Left forelimb (tissue), 1 donor: ENCODE data around the gene SPECC1.

Experiments
- DNase-seq: peaks from one replicate; pipeline ENCODE4 v3.0.0-alpha.2; 2018; ENCODE audit warnings: low spot score

The SPECC1 gene

DNA sequence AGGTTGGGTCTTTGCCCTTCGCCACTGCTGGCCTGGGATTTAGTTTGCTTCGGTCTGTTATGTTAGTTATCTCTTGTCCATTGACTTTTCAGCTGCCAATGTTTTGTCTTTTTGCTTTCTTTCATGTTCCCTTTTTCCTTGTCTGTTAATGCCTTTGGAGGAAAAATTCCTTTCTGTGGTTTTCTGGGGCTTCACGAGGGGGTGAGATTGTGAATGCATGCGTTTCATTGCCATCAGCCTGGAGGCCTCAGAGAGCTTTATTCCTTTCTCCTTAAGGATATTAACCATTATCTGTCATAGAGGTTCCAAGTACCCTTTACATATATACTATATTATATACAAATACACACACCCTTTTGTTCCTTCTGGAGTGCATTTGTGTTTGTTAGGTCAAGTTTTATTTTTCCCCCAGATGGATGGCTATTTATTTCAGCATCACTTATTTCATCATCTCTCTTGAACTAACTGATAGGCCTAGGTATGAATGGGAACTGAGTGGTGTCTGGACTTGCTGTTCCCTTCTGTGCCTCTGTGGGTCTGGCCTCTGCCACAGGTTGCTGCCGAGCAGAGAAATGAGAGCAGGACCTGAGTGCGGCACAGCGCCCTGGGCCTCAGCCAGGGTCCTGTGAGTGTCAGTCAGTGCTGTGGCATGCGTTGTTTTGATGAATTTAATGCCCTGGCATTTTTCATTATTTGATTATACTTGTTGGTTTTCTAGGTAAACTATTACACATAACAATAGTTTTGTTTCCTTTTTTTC is 264.8 kb downstream of the SPECC1 start:
- DNase-seq, result no peak

DNA sequence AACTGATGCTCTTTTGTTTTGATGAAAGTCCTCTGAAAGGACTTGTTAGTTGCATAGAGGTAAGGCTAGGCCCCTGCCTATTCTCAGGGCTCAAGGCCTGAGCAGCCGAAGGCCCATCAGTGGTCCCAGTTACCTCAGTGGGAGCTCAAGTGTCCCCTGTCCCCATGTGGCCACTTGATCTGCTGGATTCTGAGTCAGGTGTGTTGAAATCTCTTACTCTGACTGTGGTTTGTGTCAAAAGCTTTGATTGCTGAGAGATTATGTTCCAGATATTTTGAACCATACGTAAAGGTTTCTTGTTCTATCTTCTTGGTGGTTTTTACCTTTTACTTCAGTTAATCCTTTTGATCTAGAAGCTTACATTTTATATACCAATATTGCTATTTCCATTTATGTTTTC is 266.5 kb downstream of the SPECC1 start:
- DNase-seq, result no peak

DNA sequence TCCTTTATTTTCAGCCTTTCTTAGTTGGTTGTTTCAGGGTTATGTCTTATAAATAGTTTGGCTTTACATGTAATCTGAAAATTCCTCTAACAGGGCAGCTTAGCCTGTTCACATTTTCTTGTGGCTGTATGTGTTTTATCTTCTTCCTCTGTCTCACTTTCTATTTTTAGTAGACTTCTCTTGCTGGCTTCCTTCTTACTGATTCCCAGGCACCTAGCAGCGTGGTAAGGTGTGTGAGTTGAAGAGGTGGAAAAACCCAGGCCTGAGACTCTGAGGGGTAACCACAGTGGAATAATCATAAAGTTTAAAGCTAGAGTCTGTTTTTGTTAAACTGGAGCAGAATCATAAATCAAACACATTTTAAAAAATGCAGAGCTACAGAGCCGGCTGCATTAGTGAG is 267.3 kb downstream of the SPECC1 start:
- DNase-seq, result no peak

DNA sequence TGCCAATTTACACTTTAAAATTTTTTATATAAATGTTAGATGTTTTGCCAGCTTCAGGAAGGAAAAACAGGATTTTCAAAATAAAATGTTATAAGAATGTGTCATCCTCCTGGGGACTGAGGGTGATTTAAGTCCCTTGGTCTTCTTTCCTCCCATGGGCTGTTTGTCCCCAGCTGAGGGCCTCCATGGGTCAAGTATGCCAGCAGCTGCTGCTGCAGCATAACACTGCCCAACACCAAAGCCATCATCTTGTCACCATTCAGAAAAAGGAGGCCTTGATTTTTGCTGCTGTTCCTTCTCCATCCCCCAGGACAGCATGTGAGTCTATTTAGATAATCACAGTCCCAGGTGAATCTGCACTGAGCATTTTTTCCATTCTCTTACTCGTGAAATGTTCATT is 269.6 kb downstream of the SPECC1 start:
- DNase-seq, result no peak

DNA sequence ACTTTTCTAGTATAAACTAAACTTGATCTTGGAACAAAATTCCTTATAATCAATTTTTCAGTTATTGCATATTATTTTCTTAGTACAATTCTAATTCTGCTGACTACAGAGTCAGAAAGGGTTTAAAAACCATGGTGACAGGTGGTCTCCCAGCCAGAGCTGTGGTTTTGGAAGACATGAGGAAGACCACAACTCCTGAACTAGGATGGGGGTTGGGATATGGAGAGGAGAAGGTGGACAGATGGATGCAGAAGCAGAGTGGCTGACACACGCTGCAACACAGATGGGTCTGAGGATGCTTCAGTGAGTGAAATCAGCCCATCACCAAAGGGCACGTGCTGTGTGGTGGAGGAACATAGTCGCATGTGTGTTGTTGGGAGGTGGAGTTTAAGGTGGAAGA is 270.5 kb downstream of the SPECC1 start:
- no peak for DNase-seq

DNA sequence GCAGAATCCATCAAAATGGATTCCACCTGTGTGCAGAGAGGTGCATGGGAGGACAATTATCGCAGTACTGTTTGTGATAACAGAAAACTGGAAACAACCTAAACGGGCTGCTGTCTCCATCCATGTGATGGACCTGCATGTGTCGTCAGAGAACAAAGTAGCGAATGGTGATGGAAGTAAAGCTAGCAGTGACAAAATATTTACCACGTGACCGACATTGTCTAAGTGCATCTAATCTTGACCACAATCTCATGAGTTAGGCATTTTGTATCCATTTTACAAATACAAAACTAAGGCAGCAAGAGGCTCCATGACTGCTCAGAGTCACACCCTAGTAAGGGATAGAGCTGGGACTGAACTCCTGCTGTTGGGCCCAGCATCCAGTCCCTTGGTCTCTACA is 270.9 kb downstream of the SPECC1 start:
- no peak for DNase-seq

DNA sequence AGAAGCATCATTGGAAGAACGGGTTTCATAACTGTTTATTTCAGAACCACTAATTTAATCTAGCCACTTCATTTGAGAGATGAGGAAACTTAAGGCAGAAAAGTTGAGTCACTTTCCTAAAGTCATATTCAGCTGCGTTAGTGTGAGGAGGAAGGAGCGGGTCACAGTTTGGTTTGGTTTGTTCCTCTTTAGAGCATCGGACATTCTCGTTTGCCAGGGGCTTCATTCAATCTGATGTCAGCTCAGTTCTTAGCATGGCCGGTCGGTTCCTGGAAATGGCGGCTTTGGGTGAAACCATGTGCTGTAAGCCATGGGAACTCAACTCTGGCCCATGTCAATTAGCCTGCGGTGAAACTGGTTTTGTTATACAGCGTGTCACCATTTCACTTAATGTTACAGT is 271.7 kb downstream of the SPECC1 start:
- no peak for DNase-seq

DNA sequence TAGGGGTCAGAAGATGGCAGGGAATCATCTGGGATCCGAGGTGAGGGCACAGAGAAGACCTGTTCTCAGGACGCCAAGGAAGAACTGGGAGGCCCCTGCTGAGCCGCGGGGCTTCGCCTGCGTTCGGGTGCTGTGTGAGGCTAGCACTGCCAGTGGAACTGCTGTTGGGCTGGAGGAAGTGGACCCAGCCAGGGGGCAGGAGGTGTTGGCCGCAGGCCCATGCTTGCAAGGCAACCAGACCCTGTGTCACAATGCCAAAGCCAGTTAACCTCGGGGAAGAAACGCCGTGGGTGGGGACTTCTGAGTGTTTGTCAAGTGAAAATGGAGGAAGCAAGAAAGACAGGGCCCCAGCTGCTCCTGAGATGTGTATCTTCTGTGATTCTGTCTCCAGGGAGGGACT is 272.7 kb downstream of the SPECC1 start:
- DNase-seq, result no peak

DNA sequence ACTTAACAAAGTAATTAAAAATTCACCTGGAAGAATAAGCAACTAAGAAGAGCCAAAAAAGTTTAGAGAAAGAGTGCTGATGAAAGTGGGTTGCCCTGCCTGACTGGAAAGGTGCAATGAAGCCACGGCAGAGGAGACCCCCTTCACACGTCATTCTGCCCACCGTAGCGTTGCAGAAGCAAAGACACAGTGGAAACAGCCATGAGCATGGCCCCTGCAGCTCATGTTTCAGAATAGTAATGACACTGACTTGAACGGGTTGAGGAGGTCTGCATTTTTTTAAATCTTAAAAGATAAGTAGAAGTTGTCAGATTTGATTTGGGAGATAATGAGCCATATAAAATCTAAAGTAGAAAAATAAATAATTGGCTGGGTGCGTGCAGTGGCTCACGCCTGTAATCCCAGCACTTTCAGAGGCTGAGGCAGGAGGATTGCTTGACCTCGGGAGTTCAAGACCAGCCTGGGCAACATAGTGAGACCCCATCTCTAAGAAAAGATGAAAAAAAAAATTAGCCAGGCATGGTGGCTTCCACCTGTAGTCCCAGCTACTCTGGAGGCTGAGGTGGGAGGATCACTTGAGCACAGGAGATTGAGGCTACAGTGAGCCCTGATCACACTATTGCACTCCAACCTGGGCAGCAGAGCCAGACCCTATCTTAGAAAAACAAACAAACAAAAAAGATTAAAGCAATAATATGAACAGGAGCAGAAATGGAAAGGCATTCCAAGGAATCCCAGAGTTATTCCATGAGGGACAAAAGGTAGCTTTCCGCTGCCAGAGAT is 273.6 kb downstream of the SPECC1 start:
- no peak for DNase-seq

DNA sequence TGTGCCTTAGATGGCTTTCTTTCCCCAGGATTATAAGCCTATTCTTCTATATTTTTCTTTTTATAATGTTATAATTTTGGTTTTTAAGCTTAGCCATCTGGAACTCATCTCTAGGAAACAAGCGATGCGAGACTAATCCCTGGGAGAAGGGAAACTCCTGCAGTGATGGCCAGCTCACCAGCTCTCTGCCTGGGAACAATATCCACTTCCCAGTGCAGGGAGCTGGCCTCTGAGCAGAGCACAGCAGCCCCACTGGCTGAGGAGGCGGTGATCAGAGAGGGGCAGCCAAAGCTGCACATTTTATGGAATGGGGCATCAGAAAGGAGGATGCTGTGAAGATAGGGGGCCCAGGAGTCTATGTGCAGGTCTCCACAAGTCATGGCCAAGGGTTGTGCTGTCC is 274.9 kb downstream of the SPECC1 start:
- DNase-seq, result no peak

DNA sequence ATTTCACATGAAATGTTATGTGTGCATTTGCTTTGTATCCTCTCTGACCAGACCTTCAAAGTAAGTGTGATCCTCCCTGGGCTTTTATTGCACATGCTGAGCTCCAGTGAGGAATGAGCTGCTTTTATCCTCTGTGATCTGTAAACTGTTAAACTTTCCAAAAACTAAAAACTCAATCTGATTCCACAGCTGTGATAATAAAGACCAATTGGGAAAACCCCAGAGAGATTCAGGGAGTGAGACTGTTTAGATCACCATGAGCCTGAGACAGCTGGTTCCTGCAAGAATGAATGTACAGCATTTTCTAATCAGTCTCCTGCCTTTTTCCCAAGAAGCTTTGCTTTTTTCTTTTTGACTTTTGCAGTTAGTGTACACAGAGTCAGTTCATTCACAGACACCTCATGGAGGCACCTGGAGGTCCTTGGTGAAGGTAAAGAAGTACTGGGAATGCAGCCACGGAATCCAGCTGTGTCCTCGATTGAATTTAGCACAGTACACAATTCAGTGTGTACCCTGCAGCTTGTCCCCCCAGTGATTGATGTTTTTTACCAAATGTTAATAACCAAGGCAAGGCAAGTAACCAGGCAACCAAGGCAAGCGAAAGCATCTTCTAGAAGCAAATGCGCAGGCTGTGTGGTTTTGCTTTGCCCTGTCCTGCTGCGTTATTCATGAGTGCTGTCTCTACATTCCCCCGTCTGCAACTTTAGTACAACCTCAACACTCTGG is 275.6 kb downstream of the SPECC1 start:
- no peak for DNase-seq

DNA sequence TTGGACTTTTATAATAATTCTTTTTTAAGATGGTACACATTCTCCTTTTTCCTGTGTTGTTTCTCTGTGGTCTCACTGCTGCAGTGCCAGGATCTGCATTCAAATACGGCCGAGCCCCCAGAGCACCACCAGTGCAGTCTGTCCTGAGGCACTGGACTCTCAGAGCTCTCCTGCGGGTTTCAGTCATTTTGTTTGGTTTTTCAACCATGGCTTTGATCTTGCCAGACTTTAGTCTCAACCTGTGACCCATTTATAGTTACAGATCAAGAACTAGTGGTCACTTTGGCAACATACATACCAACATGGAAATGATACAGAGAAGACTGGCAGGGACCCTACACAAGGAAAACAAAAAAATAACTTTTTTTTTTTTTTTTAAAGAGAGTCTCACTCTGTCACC is 280.8 kb downstream of the SPECC1 start:
- DNase-seq, result no peak

DNA sequence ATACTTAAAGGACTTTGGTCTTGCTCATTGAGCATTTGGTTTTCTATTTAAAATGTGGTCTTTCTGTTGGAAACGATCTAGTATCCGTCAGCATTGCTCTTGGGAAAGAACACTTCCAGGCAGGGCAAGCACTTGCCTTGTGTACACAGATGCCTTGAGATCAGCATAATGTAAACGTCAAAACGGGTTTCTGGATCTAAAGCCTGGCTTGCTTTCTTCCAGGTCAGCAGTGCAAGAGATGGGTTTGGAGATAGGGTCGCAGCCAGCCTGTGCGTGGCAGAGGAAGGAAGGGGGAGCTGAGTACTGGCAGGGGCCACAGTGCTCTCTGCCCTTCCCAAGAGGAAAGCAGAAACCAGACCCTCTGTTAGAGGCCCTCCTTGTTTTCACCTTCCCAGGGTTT is 282.7 kb downstream of the SPECC1 start:
- DNase-seq, result no peak

DNA sequence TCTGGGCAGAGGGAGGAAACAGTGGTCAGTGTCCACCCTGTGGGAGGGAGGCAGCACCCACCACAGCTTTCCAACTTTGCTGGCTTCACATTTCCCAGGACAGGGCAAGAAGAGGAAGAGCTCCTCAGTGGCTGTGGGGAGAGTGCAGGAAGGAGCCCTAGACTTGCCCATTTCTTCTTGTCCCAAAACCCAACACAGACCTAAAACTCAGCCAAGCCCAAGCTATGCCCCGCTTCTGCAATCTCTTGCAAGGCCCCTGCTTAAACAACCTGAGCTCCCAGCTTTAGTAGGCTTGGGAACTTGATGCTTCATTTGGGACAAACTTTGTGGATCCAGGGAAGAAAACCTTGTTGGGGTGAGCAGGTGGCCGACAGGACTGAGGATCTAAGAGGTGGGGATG is 284.3 kb downstream of the SPECC1 start:
- DNase-seq, result no peak

DNA sequence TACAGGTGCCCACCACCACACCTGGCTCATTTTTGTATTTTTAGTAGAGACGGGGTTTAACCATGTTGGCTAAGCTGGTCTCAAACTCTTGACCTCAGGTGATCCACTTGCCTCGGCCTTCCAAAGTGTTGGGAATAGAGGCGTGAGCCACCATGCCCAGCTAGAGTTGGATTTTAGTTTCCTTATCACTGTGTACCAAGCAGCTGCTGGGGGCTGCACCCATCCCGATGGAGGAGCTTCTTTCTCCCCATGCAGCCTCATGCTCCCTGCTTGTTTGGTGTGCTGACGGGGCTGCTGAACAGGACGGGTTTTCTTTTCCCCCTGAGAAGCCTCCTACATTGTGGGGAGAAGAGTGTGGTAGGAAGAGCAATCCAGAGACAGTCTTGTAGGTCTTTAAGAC is 285.0 kb downstream of the SPECC1 start:
- no peak for DNase-seq

DNA sequence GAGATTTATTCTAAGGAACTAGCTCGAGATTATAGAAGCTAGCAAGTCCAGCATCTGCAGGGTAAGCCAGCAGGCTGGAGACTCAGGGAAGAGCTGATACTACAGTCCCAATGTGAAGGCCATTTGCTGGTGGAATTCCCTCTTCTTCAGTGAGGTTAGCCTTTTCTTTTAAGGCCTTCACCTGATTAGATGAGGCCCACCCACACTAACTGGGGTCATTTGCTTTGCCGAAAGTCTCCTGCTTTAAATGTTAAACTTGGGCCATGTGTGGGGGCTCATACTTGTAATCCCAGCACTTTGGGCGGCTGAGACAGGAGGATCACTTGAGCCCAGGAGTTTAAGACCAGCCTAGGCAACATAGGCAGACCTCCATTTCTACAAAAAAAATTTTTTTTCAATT is 289.9 kb downstream of the SPECC1 start:
- no peak for DNase-seq

DNA sequence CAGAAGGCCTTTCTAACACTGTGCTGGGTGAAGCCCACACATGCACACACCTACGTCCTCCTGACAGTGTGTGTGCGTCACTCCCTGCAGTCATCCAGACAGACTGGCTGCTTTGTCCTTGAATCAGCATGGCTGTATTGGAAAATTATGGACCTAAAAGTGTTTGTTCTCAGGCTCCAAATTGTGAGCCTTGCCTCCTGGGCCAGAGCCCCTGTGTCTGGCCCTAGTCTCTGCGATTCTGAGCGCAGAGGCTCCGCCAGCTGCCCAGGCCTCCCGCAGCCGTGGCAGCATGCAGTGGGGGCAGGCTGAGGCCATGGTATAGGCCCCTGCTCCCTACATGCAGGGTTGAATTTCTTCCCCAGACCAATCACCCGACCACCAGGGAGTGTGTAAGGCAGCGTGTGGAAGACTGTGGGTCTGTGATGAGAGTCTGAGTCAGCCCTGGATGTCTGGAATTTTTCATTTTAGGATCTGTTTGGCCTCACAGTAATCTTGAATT is 291.3 kb downstream of the SPECC1 start:
- no peak for DNase-seq

DNA sequence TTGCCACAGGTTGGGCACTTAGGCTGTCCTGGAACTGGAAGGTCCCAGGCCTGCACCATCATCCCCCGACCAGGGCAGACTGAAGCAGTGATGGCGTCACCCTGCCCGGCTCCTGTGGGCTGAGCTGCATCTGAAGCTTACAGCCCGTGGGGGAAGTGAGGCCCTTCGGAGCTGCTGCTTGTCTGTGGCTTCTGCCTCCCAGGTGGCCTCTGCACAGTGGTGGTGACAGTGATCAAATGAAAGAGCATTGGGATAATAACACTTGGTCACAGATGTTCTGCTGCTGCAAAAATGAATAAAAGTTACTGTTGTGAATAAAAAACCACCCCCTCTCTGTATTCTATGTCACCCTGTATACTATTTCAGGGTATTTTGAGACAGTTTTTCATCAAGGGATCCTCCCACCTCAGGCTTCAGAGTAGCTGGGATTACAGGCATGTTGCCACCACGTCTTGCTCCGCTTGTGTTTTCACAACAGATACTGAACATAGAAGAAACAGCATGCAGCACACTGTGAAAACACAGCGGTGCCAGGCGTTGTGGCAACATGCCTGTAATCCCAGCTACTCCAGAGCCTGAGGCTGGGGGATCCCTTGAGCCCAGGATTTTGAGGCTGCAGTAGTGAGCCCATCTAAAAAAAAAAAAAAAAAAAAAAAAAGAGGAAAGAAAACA is 293.2 kb downstream of the SPECC1 start:
- no peak for DNase-seq

DNA sequence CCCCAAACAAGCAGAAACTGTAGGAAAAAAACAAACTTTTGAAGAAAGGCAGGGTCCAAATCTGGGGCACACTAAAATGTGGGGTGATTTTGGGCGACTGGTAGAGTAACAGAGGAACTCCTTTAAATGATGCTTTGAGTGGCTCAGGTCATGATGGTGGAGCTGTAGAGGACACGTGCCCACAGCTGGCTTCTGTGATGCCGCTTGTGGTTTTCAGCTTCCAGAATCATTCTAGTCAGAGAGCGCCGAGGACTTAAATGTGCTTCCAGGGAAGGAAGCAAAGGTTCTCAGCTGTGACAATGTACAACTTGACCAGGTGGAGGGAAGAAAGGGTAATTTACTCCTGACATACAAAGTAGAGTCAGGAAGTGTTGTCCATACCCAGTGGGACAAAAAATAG is 295.8 kb downstream of the SPECC1 start:
- DNase-seq, result no peak

DNA sequence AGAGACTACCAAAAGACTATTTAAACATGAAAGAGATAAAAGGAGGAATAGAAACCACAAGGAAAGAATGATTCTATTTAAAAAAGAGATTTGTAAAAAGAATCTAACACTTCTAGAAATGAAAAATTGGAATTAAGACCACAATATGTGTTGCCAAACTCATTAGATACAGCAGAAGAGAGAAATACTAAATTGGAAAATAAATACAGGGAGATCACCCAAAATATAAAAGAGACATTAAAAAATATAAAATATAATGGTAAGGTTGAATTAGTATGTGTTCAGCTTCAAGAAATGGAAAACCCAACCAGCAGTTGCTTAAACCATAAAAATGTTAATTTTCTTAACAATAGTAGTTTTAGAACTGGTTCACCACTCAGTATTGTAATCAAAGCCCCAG is 297.8 kb downstream of the SPECC1 start:
- DNase-seq, result no peak

DNA sequence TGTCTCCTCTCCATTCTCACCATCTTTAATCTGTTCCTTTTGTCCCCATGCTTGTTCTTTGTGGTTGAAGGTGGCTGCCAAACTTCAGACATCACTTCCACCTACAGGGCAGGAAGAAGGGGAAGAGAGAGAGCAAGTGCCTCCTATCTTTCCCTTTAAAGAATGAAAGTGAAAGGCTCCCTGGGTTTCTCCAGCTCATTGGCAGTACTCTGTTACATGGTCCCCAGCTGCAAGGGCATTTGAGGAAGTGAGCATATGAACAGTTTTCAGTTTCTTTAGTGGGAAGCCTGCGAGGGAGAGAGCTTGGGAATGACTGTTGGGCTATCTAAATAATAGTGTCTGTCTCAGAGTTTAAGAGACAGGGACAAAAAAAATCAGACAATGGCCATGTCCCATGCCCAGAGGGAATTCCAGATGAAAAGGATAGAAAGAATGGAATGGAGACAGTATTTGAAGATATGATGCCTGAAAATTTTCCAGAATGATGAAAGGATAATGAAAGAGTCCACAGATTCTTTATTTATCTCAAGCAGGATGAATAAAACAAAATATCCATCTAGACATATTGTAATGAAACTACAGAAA is 298.3 kb downstream of the SPECC1 start:
- no peak for DNase-seq

DNA sequence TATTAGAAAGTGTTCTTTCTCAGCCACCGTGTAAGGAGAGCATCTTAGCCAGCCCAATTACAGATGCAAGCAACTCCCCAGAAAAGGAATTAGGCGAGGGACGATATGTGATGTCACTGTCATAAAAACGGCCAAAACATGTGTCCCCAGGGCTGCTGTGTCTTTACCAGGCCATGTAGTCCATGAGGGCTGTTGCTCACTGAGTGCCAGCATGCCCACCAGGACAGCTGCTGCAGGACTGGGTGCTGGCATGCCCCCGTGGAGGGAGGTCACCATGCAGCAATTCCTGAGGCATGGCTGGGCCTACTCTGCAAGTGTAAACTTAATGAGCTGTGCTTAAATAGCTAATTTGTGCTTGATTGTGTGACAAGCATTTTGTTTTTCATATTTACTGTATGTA is 301.3 kb downstream of the SPECC1 start:
- no peak for DNase-seq
